Right ventricle myocardium superior (tissue), 1 donor: ENCODE results near the gene PKD2L2. TPM values are rescaled to one million over a fixed set of nuclear protein-coding genes. Genes with fewer than 3 reads are reported as not detected.

Source experiments
- ATAC-seq: fragments of 200-7000 bp; cut with Tn5 transposase; one replicate; pipeline ENCODE4 v1.9.1; 2020; ENCODE audit warnings: mild to moderate bottlenecking; ENCODE audit not compliant: poor library complexity
- DNase-seq: peaks from one replicate; pipeline ENCODE4 v3.0.0-alpha.2; 2020
- intact Hi-C: fragments of 100-400 bp; cut with DNase I; formaldehyde crosslinking; loops from one replicate; pipeline ENCODE4 v1.11.2; 2022
- total RNA-seq: library from RNA; stranded (reverse); fragmentation: NEBNext Ultra II Directional; extraction: Animal tissue kit (Norgen Biotek cat#: 25700); gene quantifications from one replicate; pipeline ENCODE4 v1.2.1, GENCODE V29; 2021
- donor health status: DM: no; HTN: yes; CAD: no; lungs with severe emphysema.

The PKD2L2 gene
- total RNA-seq, 1 donor from 2014 or later: 0.48 TPM

- no peak for DNase-seq
Observed at GRCh38 chr5:137876101-137876500, 13.2 kb upstream of the PKD2L2 start.

GRCh38 chr5:137880313-137880712, 8.9 kb upstream of the PKD2L2 start:
- intact Hi-C loops: no loop called here
- ATAC-seq (peak; percentile 90), DNase-seq (no peak)

More at GRCh38 chr5:137876101-137876500, 13.2 kb upstream of the PKD2L2 start:
- intact Hi-C loops: no loop called here
- ATAC-seq: no peak

- no peak for ATAC-seq
- intact Hi-C loops: loop anchor here (5.0 kb wide), 1 partner anchor 61 kb away; no protein-coding TSS in a partner anchor
- DNase-seq: no peak
Observed at GRCh38 chr5:137887831-137888230, 1.4 kb upstream of the PKD2L2 start.

- intact Hi-C loops: loop anchor here (5.0 kb wide), 1 partner anchor 61 kb away; no protein-coding TSS in a partner anchor
- ATAC-seq (peak; percentile 8), DNase-seq (no peak)
Observed at GRCh38 chr5:137888466-137888862, 793 bp upstream of the PKD2L2 start.

- ATAC-seq (no peak), DNase-seq (no peak)
- intact Hi-C loops: no loop called here
Observed at GRCh38 chr5:137890845-137891244, 1.6 kb downstream of the PKD2L2 start.

- intact Hi-C loops: no loop called here
- ATAC-seq: no peak
- DNase-seq: no peak
Observed at GRCh38 chr5:137891849-137892248, 2.6 kb downstream of the PKD2L2 start.

- no peak for DNase-seq
- no peak for ATAC-seq
- intact Hi-C loops: no loop called here
Observed at GRCh38 chr5:137894586-137894985, 5.3 kb downstream of the PKD2L2 start.

- ATAC-seq: no peak
- DNase-seq: no peak
- intact Hi-C loops: no loop called here
Observed at GRCh38 chr5:137896560-137896959, 7.3 kb downstream of the PKD2L2 start.

GRCh38 chr5:137899493-137899892, 10.2 kb downstream of the PKD2L2 start:
- intact Hi-C loops: no loop called here
- ATAC-seq: no peak
- DNase-seq: no peak

GRCh38 chr5:137901011-137901817, 12.0 kb downstream of the PKD2L2 start:
- no peak for DNase-seq

GRCh38 chr5:137902408-137903133, 13.3 kb downstream of the PKD2L2 start:
- DNase-seq: no peak
- intact Hi-C loops: no loop called here
- no peak for ATAC-seq

More at GRCh38 chr5:137901011-137901817, 12.0 kb downstream of the PKD2L2 start:
- ATAC-seq: no peak
- intact Hi-C loops: no loop called here

- DNase-seq (no peak), ATAC-seq (no peak)
- intact Hi-C loops: no loop called here
Observed at GRCh38 chr5:137914758-137915157, 25.5 kb downstream of the PKD2L2 start.

GRCh38 chr5:137916923-137917322, 27.7 kb downstream of the PKD2L2 start:
- intact Hi-C loops: no loop called here
- no peak for ATAC-seq
- no peak for DNase-seq

- intact Hi-C loops: no loop called here
- ATAC-seq: no peak
- DNase-seq: no peak
Observed at GRCh38 chr5:137921931-137922330, 32.7 kb downstream of the PKD2L2 start.

GRCh38 chr5:137923856-137924255, 34.6 kb downstream of the PKD2L2 start:
- intact Hi-C loops: no loop called here
- no peak for DNase-seq
- ATAC-seq: no peak

- peak; percentile 78 for ATAC-seq
- intact Hi-C loops: no loop called here
Observed at GRCh38 chr5:137932800-137933199, 43.5 kb downstream of the PKD2L2 start.

GRCh38 chr5:137933491-137933911, 44.2 kb downstream of the PKD2L2 start:
- ATAC-seq (peak; percentile 44), DNase-seq (no peak)
- intact Hi-C loops: no loop called here

More at GRCh38 chr5:137932800-137933199, 43.5 kb downstream of the PKD2L2 start:
- DNase-seq: no peak

- intact Hi-C loops: no loop called here
Observed at GRCh38 chr5:137935190-137935589, 45.9 kb downstream of the PKD2L2 start.

GRCh38 chr5:137935694-137936093, 46.4 kb downstream of the PKD2L2 start:
- intact Hi-C loops: no loop called here
- ATAC-seq (no peak), DNase-seq (no peak)

More at GRCh38 chr5:137935190-137935589, 45.9 kb downstream of the PKD2L2 start:
- DNase-seq (no peak), ATAC-seq (no peak)
